SK-N-MC (cell line): ENCODE data around the gene MYO1G.

Experiments
- EZH2 ChIP-seq: fragments of 200-600 bp; sonication (generic); IDR thresholded peaks from one replicate; pipeline ENCODE4 v1.6.1; 2017; ENCODE audit warnings: antibody characterized with exemption
- POLR2AphosphoS5 ChIP-seq: IDR thresholded peaks from 2 replicates; pipeline ENCODE4 v1.6.1; 2012; ENCODE audit warnings: mild to moderate bottlenecking, low read depth, low read length, borderline replicate concordance

DNA sequence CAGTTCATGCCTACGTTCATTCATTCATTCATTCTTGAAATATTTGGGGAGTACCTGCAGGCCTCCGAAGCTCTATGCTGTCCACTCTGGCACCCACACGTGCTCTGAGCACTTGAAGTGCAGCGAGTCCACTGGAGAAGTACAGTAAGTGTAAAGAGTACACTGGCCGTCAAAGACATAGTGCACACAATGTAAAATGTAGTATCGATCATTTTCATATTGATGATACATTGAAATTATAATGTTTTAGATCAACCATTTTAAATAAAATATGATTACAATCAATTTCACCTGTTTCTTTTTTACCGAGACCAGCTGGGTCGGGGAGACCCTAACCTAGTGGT lies 56.5 kb downstream of the MYO1G start:
- TF ChIP-seq POLR2AphosphoS5 (no peak), EZH2 (no peak)
